ENCODE measurements around the gene NPR3. TPM values are rescaled to one million over a fixed set of nuclear protein-coding genes. Genes with fewer than 3 reads are reported as not detected.

The NPR3 gene
- total RNA-seq, 4 donors from 2014 or later: 2.4 to 18.8 (median 10.9) TPM

- intact Hi-C loops (cut with DNase I; ENCODE audit: low total_unique reads): no loop called here
- DNase-seq (ENCODE audit: low spot score in 2 of 2): no peak
- no peak overlapping the region for H3K4me3 ChIP-seq (ENCODE audit: low read depth, poor library complexity, severe bottlenecking)
- TF ChIP-seq CTCF (IDR thresholded peaks at IDR 0.05) (no peak), POLR2A (IDR thresholded peaks at IDR 0.05) (no peak)
- 94 to 98% methylated on average over 7 of the region's 7 CpGs for WGBS, 2 donors
These were observed 13.4 kb downstream of the NPR3 start for GRCh38 chr5:32724526-32724925.

- H3K4me3 ChIP-seq (ENCODE audit: low read depth, poor library complexity, severe bottlenecking): no peak overlapping the region
- no peak for DNase-seq (ENCODE audit: low spot score in 2 of 2)
- intact Hi-C loops (cut with DNase I; ENCODE audit: low total_unique reads): no loop called here
- 68 to 73% methylated on average over 3 of the region's 3 CpGs for WGBS, 2 donors
- no peak for TF ChIP-seq CTCF (IDR thresholded peaks at IDR 0.05)
- no peak for TF ChIP-seq POLR2A (IDR thresholded peaks at IDR 0.05)
These were observed 15.0 kb downstream of the NPR3 start for GRCh38 chr5:32726086-32726557.

- DNase-seq (ENCODE audit: low spot score in 2 of 2): no peak
- intact Hi-C loops (cut with DNase I; ENCODE audit: low total_unique reads): no loop called here
- H3K4me3 ChIP-seq (ENCODE audit: low read depth, poor library complexity, severe bottlenecking): no peak overlapping the region
- TF ChIP-seq POLR2A (IDR thresholded peaks at IDR 0.05) (no peak), CTCF (IDR thresholded peaks at IDR 0.05) (no peak)
These were observed 18.5 kb downstream of the NPR3 start for GRCh38 chr5:32729651-32730050.

GRCh38 chr5:32733590-32734340, 22.6 kb downstream of the NPR3 start:
- TF ChIP-seq CTCF (IDR thresholded peaks at IDR 0.05) (no peak), POLR2A (IDR thresholded peaks at IDR 0.05) (no peak)
- WGBS, 2 donors: 59% methylated on average over 5 of the region's 5 CpGs
- no peak for DNase-seq (ENCODE audit: low spot score in 2 of 2)
- H3K4me3 ChIP-seq (ENCODE audit: low read depth, poor library complexity, severe bottlenecking): no peak overlapping the region
- intact Hi-C loops (cut with DNase I; ENCODE audit: low total_unique reads): no loop called here

GRCh38 chr5:32734827-32735378, 23.8 kb downstream of the NPR3 start:
- WGBS, 2 donors: 75 to 82% methylated on average over 8 of the region's 8 CpGs
- TF ChIP-seq POLR2A (IDR thresholded peaks at IDR 0.05): no peak
- TF ChIP-seq CTCF (IDR thresholded peaks at IDR 0.05): no peak
- intact Hi-C loops (cut with DNase I; ENCODE audit: low total_unique reads): no loop called here

More at GRCh38 chr5:32734827-32735378, 23.8 kb downstream of the NPR3 start:
- H3K4me3 ChIP-seq (ENCODE audit: low read depth, poor library complexity, severe bottlenecking): no peak overlapping the region
- DNase-seq (ENCODE audit: low spot score in 2 of 2): no peak
